ENCODE results near the gene VAT1L. TPM values are rescaled to one million over a fixed set of nuclear protein-coding genes. Genes with fewer than 3 reads are reported as not detected.

Gene VAT1L
- total and polyA plus RNA-seq, 9 donors, result 0.05 to 2.3 (median 0.23) TPM

GRCh38 chr16:77919761-77920415 is 131.5 kb downstream of the VAT1L start:
- Histone ChIP-seq H3K27me3 (no peaks in the 10 kb centered on the region), H3K36me3 (no peaks in the 10 kb centered on the region), H3K4me1 (ENCODE audit: insufficient read depth) (no peaks in the 10 kb centered on the region), H3K4me3 (no peak overlapping the region), H3K27ac (no peak overlapping the region), H3K9me3 (no peaks in the 10 kb centered on the region)
- DNase-seq, result no peak
- intact Hi-C loops (cut with DNase I), result no loop called here
- TF ChIP-seq POLR2A (IDR thresholded peaks at IDR 0.05) (no peak), CTCF (IDR thresholded peaks at IDR 0.05) (no peak), EP300 (IDR thresholded peaks at IDR 0.05) (no peak)
- 32 to 63% (median 46%) methylated on average over 8 of the region's 8 CpGs for WGBS, 3 donors

- Histone ChIP-seq H3K36me3 (no peaks in the 10 kb centered on the region), H3K9me3 (no peaks in the 10 kb centered on the region), H3K27ac (no peak overlapping the region), H3K27me3 (no peaks in the 10 kb centered on the region), H3K4me3 (no peak overlapping the region), H3K4me1 (ENCODE audit: insufficient read depth) (no peaks in the 10 kb centered on the region)
- DNase-seq, result no peak
- intact Hi-C loops (cut with DNase I), result no loop called here
- TF ChIP-seq POLR2A (IDR thresholded peaks at IDR 0.05) (no peak), CTCF (IDR thresholded peaks at IDR 0.05) (no peak), EP300 (IDR thresholded peaks at IDR 0.05) (no peak)
- 42 to 52% (median 45%) methylated on average over 4 of the region's 4 CpGs for WGBS, 3 donors
These were observed 132.6 kb downstream of the VAT1L start for GRCh38 chr16:77920984-77921383.

GRCh38 chr16:77922228-77922754 is 133.9 kb downstream of the VAT1L start:
- intact Hi-C loops (cut with DNase I), result no loop called here
- no peak for DNase-seq
- no peak overlapping the region for H3K4me3 ChIP-seq
- no peak overlapping the region for H3K27ac ChIP-seq
- no peaks in the 10 kb centered on the region for H3K4me1 ChIP-seq (ENCODE audit: insufficient read depth)
- no peaks in the 10 kb centered on the region for H3K27me3 ChIP-seq
- H3K36me3 ChIP-seq, result no peaks in the 10 kb centered on the region
- no peaks in the 10 kb centered on the region for H3K9me3 ChIP-seq
- 79 to 85% (median 81%) methylated on average over 6 of the region's 6 CpGs for WGBS, 3 donors
- no peak for TF ChIP-seq CTCF (IDR thresholded peaks at IDR 0.05)
- no peak for TF ChIP-seq POLR2A (IDR thresholded peaks at IDR 0.05)
- TF ChIP-seq EP300 (IDR thresholded peaks at IDR 0.05), result no peak

GRCh38 chr16:77925531-77925930 is 137.2 kb downstream of the VAT1L start:
- no peak for DNase-seq
- Histone ChIP-seq H3K27me3 (no peaks in the 10 kb centered on the region), H3K27ac (no peak overlapping the region), H3K36me3 (no peaks in the 10 kb centered on the region), H3K9me3 (no peaks in the 10 kb centered on the region), H3K4me1 (ENCODE audit: insufficient read depth) (no peaks in the 10 kb centered on the region), H3K4me3 (no peak overlapping the region)
- intact Hi-C loops (cut with DNase I), result no loop called here
- WGBS, 3 donors, result 80 to 84% (median 83%) methylated on average over 4 of the region's 4 CpGs
- no peak for TF ChIP-seq EP300 (IDR thresholded peaks at IDR 0.05)

- Histone ChIP-seq H3K4me1 (ENCODE audit: insufficient read depth) (no peaks in the 10 kb centered on the region), H3K27ac (no peak overlapping the region), H3K27me3 (no peaks in the 10 kb centered on the region), H3K9me3 (no peaks in the 10 kb centered on the region), H3K36me3 (no peaks in the 10 kb centered on the region), H3K4me3 (no peak overlapping the region)
- intact Hi-C loops (cut with DNase I), result no loop called here
- TF ChIP-seq POLR2A (IDR thresholded peaks at IDR 0.05) (no peak), EP300 (IDR thresholded peaks at IDR 0.05) (no peak), CTCF (IDR thresholded peaks at IDR 0.05) (no peak)
- no peak for DNase-seq
These were observed 139.7 kb downstream of the VAT1L start for GRCh38 chr16:77928096-77928495.

Measured in ovary (tissue), 9 donors.